ENCODE measurements around the gene SLC39A11. TPM values are rescaled to one million over a fixed set of nuclear protein-coding genes. Genes with fewer than 3 reads are reported as not detected.
"Not testable (repeated sequence)": the region's sequence is repeated elsewhere in the genome, so short reads cannot be mapped to it uniquely, and the experiment has no call there.

Gene SLC39A11
- total and polyA plus RNA-seq, 5 donors from 2014 or later = 9.3 to 32.2 (median 11.9) TPM

GRCh38 chr17:73069164-73069770 lies 23.2 kb downstream of the SLC39A11 start:
- Mint-ChIP-seq H3K27me3 (no peaks in the 10 kb centered on the region), H3K4me1 (peaks cover 0 to 15% (median 11%) of the 10 kb centered on the region in 4 donors), H3K36me3 (peaks cover 60% of the 10 kb centered on the region), H3K27ac (peak overlapping the region in 1 of 3 donors; percentile 5), H3K9me3 (peaks cover 0 to 2% (median 0%) of the 10 kb centered on the region in 7 donors), H3K4me3 (no peak overlapping the region)
- ATAC-seq (ENCODE audit: low read depth in 2 of 2) (no peak), DNase-seq (no peak)
- no peak overlapping the region for H3K27ac ChIP-seq (ENCODE audit: insufficient read depth, low read length, poor library complexity, severe bottlenecking)
- no peaks in the 10 kb centered on the region for H3K4me1 ChIP-seq (ENCODE audit: control insufficient read depth, insufficient read depth, low read length, poor library complexity, severe bottlenecking)
- no peak overlapping the region for H3K4me3 ChIP-seq (ENCODE audit: low read depth, low read length)
- peaks cover 19% of the 10 kb centered on the region for H3K36me3 ChIP-seq (ENCODE audit: control insufficient read depth, insufficient read depth, low read length)
- H3K9me3 ChIP-seq (ENCODE audit: control insufficient read depth in 2 of 2, low read length in 2 of 2) = no peaks in the 10 kb centered on the region
- no peaks in the 10 kb centered on the region for H3K27me3 ChIP-seq (ENCODE audit: control insufficient read depth, insufficient read depth, low read length)

DNA sequence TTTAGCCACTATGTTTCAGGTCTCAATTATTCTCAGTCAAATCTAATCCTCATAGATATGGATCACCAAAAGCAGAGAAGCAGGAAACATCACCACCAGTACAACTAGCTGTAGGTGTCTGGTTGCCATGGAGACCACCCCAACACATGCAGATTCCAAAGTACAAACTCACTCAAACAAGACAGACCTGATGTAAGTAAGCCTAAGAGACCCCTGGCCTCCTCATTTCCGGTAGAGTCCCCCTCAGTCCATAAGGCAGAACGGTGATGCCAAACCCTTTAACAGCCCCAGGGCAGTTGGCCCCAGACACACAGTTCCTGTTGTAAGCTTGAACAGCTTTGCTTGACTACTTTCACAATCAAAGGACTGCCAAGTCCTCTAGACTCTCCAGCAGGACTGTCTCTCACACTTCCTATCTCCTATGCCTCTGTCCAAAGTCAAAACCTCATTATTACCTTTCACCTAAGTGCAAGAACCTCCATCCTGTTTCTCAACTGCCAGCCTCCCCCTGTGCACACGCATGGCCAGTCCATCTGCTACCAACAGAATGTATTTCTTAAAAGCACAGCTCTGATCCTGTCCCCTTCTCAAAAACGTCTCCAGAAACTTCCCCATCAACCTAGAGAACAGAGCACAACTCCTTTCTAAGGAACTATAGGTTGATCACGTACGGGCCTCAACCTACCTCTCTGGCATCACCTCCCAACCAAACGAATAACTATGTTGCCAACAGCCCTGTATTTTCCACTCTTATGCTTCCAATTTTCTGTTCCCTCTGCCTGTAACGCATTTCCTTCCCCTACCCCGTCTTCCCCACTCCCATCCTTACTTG lies 23.9 kb downstream of the SLC39A11 start:
- no peaks in the 10 kb centered on the region for H3K27me3 Mint-ChIP-seq
- Histone ChIP-seq H3K9me3 (ENCODE audit: control insufficient read depth in 2 of 2, low read length in 2 of 2) (no peaks in the 10 kb centered on the region), H3K36me3 (ENCODE audit: control insufficient read depth, insufficient read depth, low read length) (peaks cover 16% of the 10 kb centered on the region), H3K4me3 (ENCODE audit: low read depth, low read length) (no peak overlapping the region), H3K4me1 (ENCODE audit: control insufficient read depth, insufficient read depth, low read length, poor library complexity, severe bottlenecking) (no peaks in the 10 kb centered on the region), H3K27me3 (ENCODE audit: control insufficient read depth, insufficient read depth, low read length) (no peaks in the 10 kb centered on the region), H3K27ac (ENCODE audit: insufficient read depth, low read length, poor library complexity, severe bottlenecking) (no peak overlapping the region)
- H3K36me3 Mint-ChIP-seq = peaks cover 57% of the 10 kb centered on the region
- peaks cover 0 to 15% (median 12%) of the 10 kb centered on the region in 4 donors for H3K4me1 Mint-ChIP-seq
- H3K27ac Mint-ChIP-seq = peak overlapping the region in 2 of 3 donors; percentile 5 to 34
- H3K9me3 Mint-ChIP-seq = peaks cover 0 to 2% (median 0%) of the 10 kb centered on the region in 7 donors
- DNase-seq = no peak
- ATAC-seq (ENCODE audit: low read depth in 2 of 2) = no peak
- H3K4me3 Mint-ChIP-seq = no peak overlapping the region

- not testable (repeated sequence) for H3K27ac Mint-ChIP-seq; H3K36me3 ChIP-seq (ENCODE audit: control insufficient read depth, insufficient read depth, low read length); ATAC-seq (ENCODE audit: low read depth in 2 of 2); H3K27me3 Mint-ChIP-seq; H3K9me3 Mint-ChIP-seq; H3K4me3 ChIP-seq (ENCODE audit: low read depth, low read length); H3K4me3 Mint-ChIP-seq; H3K9me3 ChIP-seq (ENCODE audit: control insufficient read depth in 2 of 2, low read length in 2 of 2); DNase-seq; H3K4me1 ChIP-seq (ENCODE audit: control insufficient read depth, insufficient read depth, low read length, poor library complexity, severe bottlenecking); H3K27me3 ChIP-seq (ENCODE audit: control insufficient read depth, insufficient read depth, low read length); H3K27ac ChIP-seq (ENCODE audit: insufficient read depth, low read length, poor library complexity, severe bottlenecking)
- H3K4me1 Mint-ChIP-seq = peaks cover 0 to 15% (median 12%) of the 10 kb centered on the region in 4 donors
- peaks cover 52% of the 10 kb centered on the region for H3K36me3 Mint-ChIP-seq
Measured at GRCh38 chr17:73067699-73068098, 24.8 kb downstream of the SLC39A11 start.

- Mint-ChIP-seq H3K27me3 (no peaks in the 10 kb centered on the region), H3K36me3 (peaks cover 47% of the 10 kb centered on the region), H3K4me1 (peaks cover 0 to 15% (median 11%) of the 10 kb centered on the region in 4 donors), H3K4me3 (no peak overlapping the region), H3K9me3 (peaks cover 0 to 2% (median 0%) of the 10 kb centered on the region in 7 donors), H3K27ac (no peak overlapping the region)
- ATAC-seq (ENCODE audit: low read depth in 2 of 2) = no peak
- H3K9me3 ChIP-seq (ENCODE audit: control insufficient read depth in 2 of 2, low read length in 2 of 2) = no peaks in the 10 kb centered on the region
- H3K27me3 ChIP-seq (ENCODE audit: control insufficient read depth, insufficient read depth, low read length) = no peaks in the 10 kb centered on the region
- H3K4me1 ChIP-seq (ENCODE audit: control insufficient read depth, insufficient read depth, low read length, poor library complexity, severe bottlenecking) = no peaks in the 10 kb centered on the region
- no peak for DNase-seq
- no peak overlapping the region for H3K27ac ChIP-seq (ENCODE audit: insufficient read depth, low read length, poor library complexity, severe bottlenecking)
- H3K36me3 ChIP-seq (ENCODE audit: control insufficient read depth, insufficient read depth, low read length) = peaks cover 7% of the 10 kb centered on the region
- H3K4me3 ChIP-seq (ENCODE audit: low read depth, low read length) = no peak overlapping the region
Measured at GRCh38 chr17:73067075-73067474, 25.4 kb downstream of the SLC39A11 start.

GRCh38 chr17:73066148-73066884 lies 26.2 kb downstream of the SLC39A11 start:
- Histone ChIP-seq H3K27ac (ENCODE audit: insufficient read depth, low read length, poor library complexity, severe bottlenecking) (no peak overlapping the region), H3K9me3 (ENCODE audit: control insufficient read depth in 2 of 2, low read length in 2 of 2) (no peaks in the 10 kb centered on the region), H3K27me3 (ENCODE audit: control insufficient read depth, insufficient read depth, low read length) (no peaks in the 10 kb centered on the region), H3K36me3 (ENCODE audit: control insufficient read depth, insufficient read depth, low read length) (peaks cover 7% of the 10 kb centered on the region), H3K4me1 (ENCODE audit: control insufficient read depth, insufficient read depth, low read length, poor library complexity, severe bottlenecking) (no peaks in the 10 kb centered on the region), H3K4me3 (ENCODE audit: low read depth, low read length) (no peak overlapping the region)
- DNase-seq (no peak), ATAC-seq (ENCODE audit: low read depth in 2 of 2) (no peak)
- Mint-ChIP-seq H3K4me1 (peaks cover 0 to 15% (median 11%) of the 10 kb centered on the region in 4 donors), H3K27ac (peak overlapping the region in 1 of 3 donors; percentile 49), H3K36me3 (peaks cover 41% of the 10 kb centered on the region), H3K4me3 (no peak overlapping the region), H3K27me3 (no peaks in the 10 kb centered on the region), H3K9me3 (peaks cover 0 to 2% (median 0%) of the 10 kb centered on the region in 7 donors)

DNA sequence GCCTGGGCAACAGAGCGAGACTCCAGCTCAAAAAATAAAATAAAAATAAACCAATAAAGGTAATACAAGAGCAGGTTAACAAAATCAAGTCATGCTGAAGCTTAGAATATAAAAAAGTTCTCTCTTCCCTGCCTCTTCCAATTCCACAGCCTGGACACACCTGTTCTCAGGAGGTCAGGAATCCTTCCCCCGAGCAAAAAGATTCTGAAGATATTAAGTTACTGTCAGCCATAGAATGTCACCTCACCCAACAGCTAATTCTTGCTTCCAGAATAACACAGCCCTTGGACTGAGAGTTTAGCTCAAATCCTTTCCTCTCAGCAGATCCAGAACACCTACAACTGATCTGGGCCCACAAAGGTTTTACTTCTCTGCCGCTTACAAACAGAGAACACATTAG lies 27.1 kb downstream of the SLC39A11 start:
- Mint-ChIP-seq H3K9me3 (peaks cover 0 to 2% (median 0%) of the 10 kb centered on the region in 7 donors), H3K4me3 (no peak overlapping the region), H3K36me3 (peaks cover 33% of the 10 kb centered on the region), H3K27me3 (no peaks in the 10 kb centered on the region), H3K27ac (peak overlapping the region in 1 of 3 donors; percentile 49), H3K4me1 (peaks cover 0 to 15% (median 9%) of the 10 kb centered on the region in 4 donors)
- Histone ChIP-seq H3K9me3 (ENCODE audit: control insufficient read depth in 2 of 2, low read length in 2 of 2) (no peaks in the 10 kb centered on the region), H3K27me3 (ENCODE audit: control insufficient read depth, insufficient read depth, low read length) (no peaks in the 10 kb centered on the region), H3K27ac (ENCODE audit: insufficient read depth, low read length, poor library complexity, severe bottlenecking) (no peak overlapping the region), H3K36me3 (ENCODE audit: control insufficient read depth, insufficient read depth, low read length) (peaks cover 7% of the 10 kb centered on the region), H3K4me3 (ENCODE audit: low read depth, low read length) (no peak overlapping the region), H3K4me1 (ENCODE audit: control insufficient read depth, insufficient read depth, low read length, poor library complexity, severe bottlenecking) (no peaks in the 10 kb centered on the region)
- DNase-seq (no peak), ATAC-seq (ENCODE audit: low read depth in 2 of 2) (no peak)

GRCh38 chr17:73064084-73064938 lies 28.2 kb downstream of the SLC39A11 start:
- Histone ChIP-seq H3K27me3 (ENCODE audit: control insufficient read depth, insufficient read depth, low read length) (no peaks in the 10 kb centered on the region), H3K4me1 (ENCODE audit: control insufficient read depth, insufficient read depth, low read length, poor library complexity, severe bottlenecking) (no peaks in the 10 kb centered on the region), H3K9me3 (ENCODE audit: control insufficient read depth in 2 of 2, low read length in 2 of 2) (no peaks in the 10 kb centered on the region), H3K4me3 (ENCODE audit: low read depth, low read length) (no peak overlapping the region), H3K27ac (ENCODE audit: insufficient read depth, low read length, poor library complexity, severe bottlenecking) (no peak overlapping the region), H3K36me3 (ENCODE audit: control insufficient read depth, insufficient read depth, low read length) (peaks cover 7% of the 10 kb centered on the region)
- ATAC-seq (ENCODE audit: low read depth in 2 of 2) (no peak), DNase-seq (no peak)
- Mint-ChIP-seq H3K4me3 (no peak overlapping the region), H3K4me1 (peaks cover 0 to 15% (median 7%) of the 10 kb centered on the region in 4 donors), H3K9me3 (peaks cover 0 to 2% (median 0%) of the 10 kb centered on the region in 7 donors), H3K27me3 (no peaks in the 10 kb centered on the region), H3K27ac (peak overlapping the region in 2 of 3 donors; percentile 41 to 73), H3K36me3 (peaks cover 26% of the 10 kb centered on the region)

Measured in CD4-positive, CD25-positive, alpha-beta regulatory T cell (primary cell).